A673 (cell line): Measurements from ENCODE around the gene RARRES2. TPM values are rescaled to one million over a fixed set of nuclear protein-coding genes. Genes with fewer than 3 reads are reported as not detected.

Source experiments
- Bru-seq: library from RNA; stranded (reverse); fragments of 400-500 nt; gene quantifications from one replicate; lab custom pipeline; 2021; lab: Mats Ljungman, UMichigan
- BruChase-seq, 2 experiments: library from RNA; stranded (reverse); fragments of 400-500 nt; gene quantifications; one replicate each; lab custom pipeline; 2021; lab: Mats Ljungman, UMichigan
- BruUV-seq: library from RNA; stranded (reverse); fragments of 400-500 nt; replicated peaks from 2 replicates; lab custom pipeline; 2021; lab: Mats Ljungman, UMichigan
- CTCF ChIA-PET: fragments of 300-600 bp; sonication (Branson Sonifier 250); formaldehyde crosslinking; loops from one replicate; lab custom pipeline; 2022; ENCODE audit warnings: antibody characterized with exemption; lab: Charles Lee
- POLR2A ChIA-PET: fragments of 300-600 bp; sonication (Branson Sonifier 250); formaldehyde crosslinking; loops from one replicate; lab custom pipeline; 2022; ENCODE audit warnings: antibody characterized with exemption; ENCODE audit not compliant: low non-redundant PET; lab: Charles Lee
- DNase-seq: peaks from one replicate; pipeline ENCODE4 v3.0.0-alpha.2; 2015; ENCODE audit warnings: low spot score
- H3K27ac ChIP-seq: fragments of 200-600 bp; sonication (generic); 2 replicates; pipeline ENCODE4 v1.5.1; 2016; ENCODE audit warnings: mixed run types, low read depth, mild to moderate bottlenecking, mixed read lengths, antibody characterized with exemption, low read length; ENCODE audit not compliant: poor library complexity, severe bottlenecking
- H3K27me3 ChIP-seq: fragments of 200-600 bp; sonication (generic); replicated peaks from 2 replicates; pipeline ENCODE4 v1.6.1; 2017; ENCODE audit warnings: mixed run types, low read depth, mild to moderate bottlenecking, mixed read lengths, antibody characterized with exemption, low read length; ENCODE audit not compliant: insufficient read depth, poor library complexity
- H3K36me3 ChIP-seq: fragments of 200-600 bp; sonication (generic); 2 replicates; pipeline ENCODE4 v1.6.1; 2016; ENCODE audit warnings: mixed run types, mild to moderate bottlenecking, mixed read lengths, antibody characterized with exemption, low read length; ENCODE audit not compliant: insufficient read depth, poor library complexity, severe bottlenecking
- H3K4me1 ChIP-seq: fragments of 200-600 bp; sonication (generic); 2 replicates; pipeline ENCODE4 v1.6.1; 2017; ENCODE audit warnings: mixed run types, mild to moderate bottlenecking, mixed read lengths, antibody characterized with exemption, low read length; ENCODE audit not compliant: insufficient read depth, poor library complexity, severe bottlenecking
- H3K4me3 ChIP-seq: fragments of 200-600 bp; sonication (generic); 2 replicates; pipeline ENCODE4 v1.5.1; 2016; ENCODE audit warnings: low read depth, mixed run types, mild to moderate bottlenecking, mixed read lengths, low read length; ENCODE audit not compliant: poor library complexity, severe bottlenecking
- H3K9me3 ChIP-seq: fragments of 200-600 bp; sonication (generic); 2 replicates; pipeline ENCODE4 v1.6.1; 2016; ENCODE audit warnings: mixed run types, low read depth, mild to moderate bottlenecking, mixed read lengths, antibody characterized with exemption, low read length; ENCODE audit not compliant: poor library complexity, severe bottlenecking
- CTCF ChIP-seq: fragments of 300-800, 200-600 bp; sonication (generic); conservative IDR thresholded peaks from 2 replicates; pipeline ENCODE4 v1.5.1; 2017; ENCODE audit warnings: low read depth, mild to moderate bottlenecking, antibody characterized with exemption, low read length, moderate library complexity, mixed read lengths
- EZH2 ChIP-seq: fragments of 200-600 bp; sonication (generic); IDR thresholded peaks from 2 replicates; pipeline ENCODE4 v1.6.1; 2017; ENCODE audit warnings: borderline replicate concordance, low read depth, mild to moderate bottlenecking, mixed read lengths, antibody characterized with exemption, low read length; ENCODE audit not compliant: poor library complexity, severe bottlenecking
- intact Hi-C: fragments of 100-400 bp; cut with micrococcal nuclease; formaldehyde crosslinking; loops from one replicate; pipeline ENCODE4 v1.10.0; 2022; ENCODE audit not compliant: unreplicated experiment
- long read RNA-seq: library from polyadenylated mRNA; stranded (forward); transcript quantifications from one replicate; pipeline ENCODE4 v2.0.0, GENCODE V29; 2022
- total RNA-seq: library from RNA; stranded (reverse); gene quantifications from 2 replicates; pipeline ENCODE4 v1.2.3, GENCODE V29; 2021

RARRES2 gene
- total RNA-seq (not detected in 2 replicates), Bru-seq, nascent RNA (percentile 20 among the genes with signal in this experiment), BruChase-seq, experiment 1, labeled RNA remaining after a 2-hour chase (not detected), BruChase-seq, experiment 2, labeled RNA remaining after a 6-hour chase (not detected)
- long read RNA-seq = 0 reads

DNA sequence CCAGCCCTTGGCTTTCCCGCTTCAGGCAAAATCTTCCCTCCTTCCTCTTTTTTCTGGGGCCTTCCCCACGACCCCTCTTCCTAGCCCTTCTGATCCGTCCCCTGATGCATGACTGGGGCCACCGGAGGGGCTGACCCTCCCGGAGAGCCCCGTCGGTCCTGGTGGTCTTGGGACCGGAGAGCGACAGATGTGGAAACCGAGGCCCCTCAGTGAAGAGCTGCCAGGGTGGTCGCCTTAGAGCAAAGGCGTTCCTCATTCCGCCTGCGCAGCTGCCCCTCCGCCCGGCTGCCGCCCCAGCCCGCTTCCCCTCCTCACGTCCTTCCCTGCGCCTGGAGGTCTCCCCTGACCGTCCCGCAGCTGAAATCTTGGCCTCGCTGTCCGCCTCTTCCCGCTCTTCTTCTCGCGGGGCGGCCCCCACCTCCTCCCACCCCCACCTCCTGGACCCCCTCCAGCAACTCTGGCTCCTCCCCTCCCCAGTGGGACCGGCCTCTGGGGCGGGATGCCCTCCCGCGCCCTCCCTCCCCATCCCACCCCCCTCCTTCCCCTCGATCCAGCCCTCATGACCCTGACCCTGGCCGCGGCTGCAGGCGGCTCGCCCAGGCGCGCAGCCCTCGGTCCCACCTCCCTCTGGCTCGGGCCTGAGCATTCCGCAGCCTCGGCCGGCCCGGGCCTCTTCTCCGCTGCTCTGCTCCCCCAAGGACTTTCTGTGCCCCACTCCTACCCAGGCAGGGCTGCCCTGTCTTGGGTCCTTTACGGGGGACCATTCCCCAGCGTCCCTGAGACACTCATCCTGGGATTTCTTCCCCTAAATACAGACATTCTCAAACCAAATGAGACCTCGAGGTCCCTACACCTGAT is at the start of gene RARRES2:
Gene RARRES2 (minus strand): TSS at position 367 of the 858 bp plus-strand sequence. CDS start 1,020 bp downstream, outside the sequence.
- Histone ChIP-seq H3K4me1 (no peaks in the 10 kb centered on the region), H3K36me3 (peaks cover 9% of the 10 kb centered on the region), H3K27me3 (no peaks in the 10 kb centered on the region), H3K27ac (no peak within 1 kb of the TSS), H3K4me3 (no peak within 1 kb of the TSS), H3K9me3 (no peaks in the 10 kb centered on the region)
- ChIA-PET POLR2A (no interaction called here), CTCF (no interaction called here)
- intact Hi-C loops = no loop called here
- TF ChIP-seq CTCF (no peak), EZH2 (no peak)
- no peak for DNase-seq
- BruUV-seq = no TSS peak

- TF ChIP-seq CTCF (no peak), EZH2 (no peak)
- CTCF ChIA-PET = no interaction called here
- POLR2A ChIA-PET = no interaction called here
- H3K4me1 ChIP-seq = no peaks in the 10 kb centered on the region
- no peak for DNase-seq
- peaks cover 8% of the 10 kb centered on the region for H3K36me3 ChIP-seq
- no peaks in the 10 kb centered on the region for H3K9me3 ChIP-seq
- no peaks in the 10 kb centered on the region for H3K27me3 ChIP-seq
- no TSS peak for BruUV-seq
- H3K27ac ChIP-seq = no peak overlapping the region
- H3K4me3 ChIP-seq = no peak overlapping the region
- intact Hi-C loops = no loop called here
Measured at GRCh38 chr7:150390205-150390604, 48.8 kb upstream of the RARRES2 start.

GRCh38 chr7:150389532-150389816 is 48.0 kb upstream of the RARRES2 start:
- intact Hi-C loops = no loop called here
- TF ChIP-seq EZH2 (no peak), CTCF (no peak)
- H3K27me3 ChIP-seq = no peaks in the 10 kb centered on the region
- no peak overlapping the region for H3K4me3 ChIP-seq
- no peaks in the 10 kb centered on the region for H3K9me3 ChIP-seq
- H3K36me3 ChIP-seq = peaks cover 7% of the 10 kb centered on the region
- no TSS peak for BruUV-seq
- H3K27ac ChIP-seq = no peak overlapping the region
- POLR2A ChIA-PET = no interaction called here
- CTCF ChIA-PET = no interaction called here
- DNase-seq = no peak
- H3K4me1 ChIP-seq = no peaks in the 10 kb centered on the region
